ENCODE measurements around the gene PTPRB. TPM values are rescaled to one million over a fixed set of nuclear protein-coding genes. Genes with fewer than 3 reads are reported as not detected.

The PTPRB gene
- total RNA-seq, 4 donors from 2014 or later: 20.2 to 92.1 (median 56.7) TPM

DNA sequence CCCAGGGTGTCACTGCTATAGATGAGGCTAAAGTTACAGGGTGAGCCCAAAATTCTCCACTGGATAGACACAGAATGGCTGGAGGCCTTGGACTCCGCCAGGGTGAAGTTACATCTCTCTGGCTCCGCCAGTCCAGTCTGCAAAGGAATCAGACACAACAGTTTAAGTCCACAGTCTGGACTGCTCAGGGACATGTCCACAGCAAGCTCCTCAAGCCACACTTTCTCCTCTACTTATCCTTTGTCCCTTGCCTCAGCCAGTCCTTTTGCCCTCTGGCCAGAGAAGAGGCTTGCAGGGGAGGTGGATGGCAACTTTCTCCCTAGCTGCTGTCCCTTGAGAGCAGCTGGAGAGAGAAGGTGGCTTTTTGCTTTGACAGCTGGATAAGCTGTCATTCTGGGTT, 28.0 kb downstream of the PTPRB start:
- TF ChIP-seq, protein P1, sequence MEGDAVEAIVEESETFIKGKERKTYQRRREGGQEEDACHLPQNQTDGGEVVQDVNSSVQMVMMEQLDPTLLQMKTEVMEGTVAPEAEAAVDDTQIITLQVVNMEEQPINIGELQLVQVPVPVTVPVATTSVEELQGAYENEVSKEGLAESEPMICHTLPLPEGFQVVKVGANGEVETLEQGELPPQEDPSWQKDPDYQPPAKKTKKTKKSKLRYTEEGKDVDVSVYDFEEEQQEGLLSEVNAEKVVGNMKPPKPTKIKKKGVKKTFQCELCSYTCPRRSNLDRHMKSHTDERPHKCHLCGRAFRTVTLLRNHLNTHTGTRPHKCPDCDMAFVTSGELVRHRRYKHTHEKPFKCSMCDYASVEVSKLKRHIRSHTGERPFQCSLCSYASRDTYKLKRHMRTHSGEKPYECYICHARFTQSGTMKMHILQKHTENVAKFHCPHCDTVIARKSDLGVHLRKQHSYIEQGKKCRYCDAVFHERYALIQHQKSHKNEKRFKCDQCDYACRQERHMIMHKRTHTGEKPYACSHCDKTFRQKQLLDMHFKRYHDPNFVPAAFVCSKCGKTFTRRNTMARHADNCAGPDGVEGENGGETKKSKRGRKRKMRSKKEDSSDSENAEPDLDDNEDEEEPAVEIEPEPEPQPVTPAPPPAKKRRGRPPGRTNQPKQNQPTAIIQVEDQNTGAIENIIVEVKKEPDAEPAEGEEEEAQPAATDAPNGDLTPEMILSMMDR (IDR thresholded peaks at IDR 0.05; ENCODE audit: low read depth): no peak

GRCh38 chr12:70608184-70608583, 29.0 kb downstream of the PTPRB start:
- TF ChIP-seq, protein P1 (IDR thresholded peaks at IDR 0.05; ENCODE audit: low read depth): no peak

DNA sequence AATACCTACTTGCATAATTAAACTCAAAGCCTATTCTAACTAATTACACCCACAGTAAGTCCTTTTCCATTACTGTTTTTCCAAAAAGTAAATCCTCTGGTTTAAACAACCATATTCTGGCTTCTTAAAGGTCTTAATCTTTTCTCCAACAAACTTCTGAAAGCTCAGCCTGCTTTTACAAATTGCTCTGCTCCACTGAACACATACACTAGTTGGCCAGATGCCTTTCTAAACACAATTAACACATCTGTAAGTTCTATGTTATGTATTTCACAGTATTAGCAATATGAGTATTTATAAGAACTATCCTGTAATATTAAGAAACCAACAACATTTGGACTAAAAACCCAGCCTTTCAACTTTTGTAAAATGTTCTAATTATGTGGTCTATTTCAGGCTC, 30.1 kb downstream of the PTPRB start:
- TF ChIP-seq, protein P1 (IDR thresholded peaks at IDR 0.05; ENCODE audit: low read depth): no peak

GRCh38 chr12:70605976-70606375, 31.3 kb downstream of the PTPRB start:
- TF ChIP-seq, protein P1 (IDR thresholded peaks at IDR 0.05; ENCODE audit: low read depth): no peak

DNA sequence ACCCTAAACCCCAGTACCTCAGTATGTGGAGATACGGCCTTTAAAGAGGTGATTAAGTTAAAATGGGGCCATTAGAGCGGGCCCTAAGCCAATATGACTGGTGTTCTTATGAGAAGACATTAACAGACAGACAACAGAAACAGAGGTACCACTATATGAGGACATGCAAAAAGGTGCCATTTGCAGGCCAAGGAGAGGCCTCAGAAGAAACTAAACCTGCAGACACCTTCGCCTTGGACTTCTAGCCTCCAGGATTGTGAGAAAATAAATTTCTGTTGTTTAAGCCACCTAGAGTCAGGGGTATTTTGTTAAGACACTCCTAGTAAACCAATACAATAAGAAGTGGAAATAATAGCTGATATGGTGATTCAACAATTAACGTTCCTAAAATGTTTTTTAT, 32.6 kb downstream of the PTPRB start:
- TF ChIP-seq, protein P1 (IDR thresholded peaks at IDR 0.05; ENCODE audit: low read depth): no peak

DNA sequence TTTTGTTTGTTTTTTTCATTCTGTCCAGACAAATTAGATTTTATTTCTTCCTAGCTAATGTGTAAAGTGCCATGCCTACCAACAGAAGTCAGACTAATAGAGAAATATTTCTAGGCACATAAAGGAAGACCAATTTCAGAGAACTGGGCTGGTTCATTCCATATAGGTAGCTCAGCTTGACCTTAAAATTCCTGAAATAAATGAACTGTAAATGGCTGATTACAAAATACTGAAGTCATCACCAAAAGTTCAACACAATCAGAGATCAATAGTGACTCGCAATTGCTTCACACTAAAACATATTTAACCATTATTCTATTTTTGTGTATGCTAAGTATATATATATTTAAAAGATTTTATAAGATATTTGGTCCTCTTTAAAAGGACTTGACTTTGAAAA, 34.2 kb downstream of the PTPRB start:
- TF ChIP-seq, protein P1 (IDR thresholded peaks at IDR 0.05; ENCODE audit: low read depth): no peak

DNA sequence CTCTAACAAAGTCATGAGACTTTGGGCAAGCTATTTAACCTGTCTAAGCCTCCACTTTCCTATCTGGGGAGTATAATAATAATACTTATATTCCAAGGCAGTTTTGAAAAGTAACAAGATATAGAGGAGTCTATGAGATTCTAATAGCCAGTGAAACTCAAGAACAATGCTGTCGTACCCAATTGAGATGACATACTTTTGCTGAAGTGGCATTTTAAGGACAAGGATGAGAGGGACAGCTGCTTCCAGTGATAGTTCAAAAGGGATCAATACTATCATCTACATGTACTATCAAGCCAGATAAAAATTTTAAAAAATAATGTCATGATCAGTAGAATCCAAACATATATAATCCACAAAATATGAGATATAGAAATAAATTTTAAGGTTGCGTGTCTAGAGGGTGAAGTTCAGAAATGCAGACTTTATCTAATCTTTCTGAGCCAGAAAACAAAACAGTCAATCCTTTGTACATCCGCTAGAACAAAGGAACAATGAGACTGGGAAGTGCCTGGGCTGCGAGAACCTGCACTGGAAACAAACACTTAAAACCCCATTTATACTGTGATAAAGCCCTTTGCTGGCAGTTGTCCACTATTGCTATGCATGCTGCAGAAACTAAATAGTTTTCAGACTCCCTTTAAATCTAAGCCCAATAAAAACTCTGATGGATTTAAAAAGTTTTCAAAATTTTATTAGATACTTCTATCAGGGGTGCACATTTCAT, 38.6 kb downstream of the PTPRB start:
- TF ChIP-seq, protein P1 (IDR thresholded peaks at IDR 0.05; ENCODE audit: low read depth): no peak

Data from subcutaneous adipose tissue (tissue), 4 donors.